GM18870 (cell line): ENCODE measurements around the gene CILP2.

Experiments
- ATAC-seq: cut with Tn5 transposase; IDR thresholded peaks from one replicate; pipeline ENCODE4 v1.9.1; 2021; ENCODE audit warnings: moderate library complexity; ENCODE audit not compliant: unreplicated experiment

Gene CILP2

DNA sequence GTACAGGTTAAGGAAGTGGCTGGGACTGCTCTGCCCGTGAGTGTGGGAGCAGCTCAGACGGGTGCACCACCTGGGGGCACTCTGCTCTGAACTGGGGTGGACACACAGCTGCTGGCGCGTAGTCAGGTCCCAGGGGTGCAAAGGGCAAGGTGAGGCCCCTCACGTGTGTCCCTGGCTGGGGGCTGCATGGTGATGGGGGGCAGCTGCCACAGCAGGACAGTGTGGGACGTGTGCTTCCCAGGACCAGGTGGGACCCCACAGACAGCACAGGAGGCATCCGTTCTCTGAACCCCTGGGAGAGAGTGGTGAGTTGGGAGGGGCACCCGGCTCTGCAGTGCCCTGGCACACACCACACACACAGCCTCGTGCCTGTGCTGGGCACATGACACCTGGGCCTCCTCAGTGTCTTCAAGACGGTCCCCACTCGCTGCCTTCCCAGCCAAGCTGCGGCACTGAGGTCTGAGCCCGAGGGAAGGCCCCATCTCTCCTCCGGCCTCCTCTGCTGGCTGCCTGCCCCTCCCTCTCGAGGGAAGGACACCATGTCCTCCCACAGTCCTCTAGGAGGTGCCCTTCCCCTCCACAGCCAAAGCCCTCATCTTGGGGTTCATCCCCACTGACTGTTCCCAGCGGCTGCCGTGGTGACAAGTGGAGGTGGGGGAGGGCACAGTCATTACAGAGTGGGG, 24.7 kb downstream of the CILP2 start:
- ATAC-seq: no peak

GRCh38 chr19:19563348-19563848, 25.3 kb downstream of the CILP2 start:
- no peak for ATAC-seq

- no peak for ATAC-seq
These were observed 28.2 kb downstream of the CILP2 start for GRCh38 chr19:19566306-19566705.

- no peak for ATAC-seq
These were observed 29.3 kb downstream of the CILP2 start for GRCh38 chr19:19567391-19567790.

DNA sequence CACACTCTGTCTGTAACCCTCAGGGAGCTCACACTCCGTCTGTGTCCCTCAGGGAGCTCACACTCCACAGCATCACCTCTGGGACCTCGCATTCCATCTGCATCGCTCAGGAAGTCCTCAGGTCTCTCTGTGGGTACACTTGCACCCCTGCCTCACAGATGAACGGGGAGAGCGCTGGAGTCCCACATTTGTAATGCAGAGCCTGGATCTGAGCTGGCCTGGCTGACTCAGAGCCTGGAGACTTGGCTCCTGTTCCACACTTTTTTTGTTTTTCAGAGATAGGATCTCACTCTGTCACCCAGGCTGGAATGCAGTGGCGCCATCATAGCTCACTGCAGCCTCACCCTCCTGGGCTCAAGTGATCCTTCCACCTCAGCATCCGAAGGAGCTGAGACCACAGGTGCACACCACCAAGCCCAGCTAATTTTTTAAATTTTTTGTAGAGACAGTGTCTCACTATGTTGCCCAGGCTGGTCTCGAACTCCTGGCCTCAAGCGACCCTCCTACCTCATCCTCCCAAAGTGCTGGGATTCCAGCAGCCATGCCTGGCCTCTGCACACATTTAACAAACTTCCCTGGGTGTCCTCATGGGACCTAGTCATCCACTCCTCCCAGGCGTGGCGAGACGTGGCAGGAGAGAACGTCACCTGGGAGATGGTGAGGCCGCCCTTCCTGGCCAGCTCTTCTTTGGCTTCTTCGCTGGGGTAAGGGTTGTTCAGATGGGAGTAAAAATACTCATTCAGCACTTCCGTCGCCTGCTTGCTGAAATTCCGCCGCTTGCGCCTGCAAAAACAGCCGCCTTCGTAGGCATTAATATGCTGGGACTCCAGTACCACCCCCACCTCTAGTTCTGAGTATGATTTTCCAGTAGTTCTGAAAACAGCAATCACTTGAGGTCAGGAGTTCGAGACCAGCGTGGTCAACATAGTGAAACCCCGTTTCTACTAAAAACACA, 31.0 kb downstream of the CILP2 start:
- no peak for ATAC-seq

DNA sequence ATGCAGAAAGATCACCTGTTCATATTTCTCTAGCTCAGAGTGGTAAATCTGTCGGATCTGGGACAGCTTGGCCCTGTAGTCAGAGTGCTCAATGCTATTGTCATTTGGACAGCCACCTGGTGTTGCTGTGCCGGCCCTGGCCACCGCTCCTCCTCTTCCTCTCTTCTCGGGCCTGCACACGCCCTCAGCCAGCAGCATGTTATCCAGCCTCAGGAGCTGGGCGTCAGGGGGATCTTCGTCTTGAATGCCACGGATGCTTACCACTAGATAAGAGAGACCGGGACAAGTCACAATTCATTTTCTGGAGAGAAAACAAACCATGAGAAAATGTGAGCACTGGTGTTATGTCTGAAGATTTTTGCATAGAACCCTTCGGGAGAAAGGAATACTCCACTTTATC, 32.5 kb downstream of the CILP2 start:
- ATAC-seq: no peak

DNA sequence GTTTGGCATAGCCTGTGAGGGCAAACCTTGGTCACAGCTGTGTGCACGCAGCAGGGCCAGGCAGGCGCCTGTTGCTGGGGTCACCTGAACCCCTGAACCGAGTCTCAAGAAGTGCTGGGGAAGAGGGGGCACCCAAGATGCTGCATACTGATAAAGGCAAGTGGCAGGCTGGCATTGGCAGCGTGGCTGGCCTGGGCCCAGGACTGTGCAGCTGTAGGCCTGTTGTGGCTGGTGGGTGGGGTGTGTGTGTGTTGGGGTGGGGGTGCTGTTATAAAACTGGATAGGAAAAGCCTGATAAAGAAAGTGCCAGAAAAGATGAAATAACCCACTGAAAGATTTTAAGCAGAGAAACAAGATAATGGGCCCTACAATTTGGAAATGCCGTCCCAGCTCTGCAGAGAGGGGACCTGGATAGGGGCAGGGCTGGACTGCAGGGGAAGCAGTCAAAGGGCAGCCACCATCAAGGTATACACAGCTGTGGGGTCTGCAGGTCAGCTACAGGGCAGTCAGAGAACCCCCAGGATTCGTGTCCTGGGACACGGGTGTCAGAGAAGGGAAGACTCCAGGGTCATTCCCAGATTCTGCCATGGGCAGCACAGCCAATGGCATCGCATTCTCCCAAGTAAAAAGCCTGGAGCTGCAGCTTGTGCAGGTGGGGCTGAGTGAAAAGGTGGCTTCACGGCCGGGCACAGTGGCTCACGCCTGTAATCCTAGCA, 33.2 kb downstream of the CILP2 start:
- no peak for ATAC-seq

DNA sequence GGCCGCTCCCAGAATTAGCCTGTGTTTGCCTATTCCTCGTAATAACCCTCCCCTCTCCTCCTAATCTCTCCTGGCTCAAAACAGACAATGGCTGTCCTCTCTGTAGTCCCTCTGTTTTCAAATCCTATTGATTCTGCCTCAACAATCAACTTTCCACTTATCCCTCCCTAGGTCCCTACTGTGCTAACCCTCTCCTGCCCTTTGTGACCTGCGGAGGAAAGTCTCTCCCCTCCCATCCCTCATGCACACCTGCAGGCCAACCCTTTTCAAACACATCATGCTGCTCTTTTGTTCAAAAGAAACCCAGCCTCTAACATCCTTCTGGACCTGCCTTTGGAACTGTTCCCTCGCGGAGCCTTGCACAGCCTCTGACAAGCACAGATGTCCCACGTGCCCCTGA, 37.3 kb downstream of the CILP2 start:
- no peak for ATAC-seq

DNA sequence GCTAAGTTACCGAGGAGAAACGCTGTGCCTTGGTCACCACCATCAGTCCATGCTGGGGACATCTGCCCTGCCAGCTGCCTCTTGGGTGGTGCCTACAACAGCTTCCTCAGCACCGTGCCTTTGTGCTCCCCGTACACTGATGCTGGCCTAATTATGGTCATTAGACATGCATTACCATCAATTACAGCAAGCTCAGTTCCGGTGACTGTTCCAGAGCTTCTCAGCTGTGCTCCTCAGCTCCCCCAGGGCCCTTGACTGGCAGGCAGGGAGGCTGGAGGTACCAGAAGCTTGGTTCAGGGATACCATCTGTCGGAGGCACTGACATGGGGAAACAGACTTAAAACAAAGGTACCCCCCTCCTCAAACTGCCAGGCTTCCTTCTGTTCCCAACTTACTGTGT, 40.2 kb downstream of the CILP2 start:
- ATAC-seq: no peak

- no peak for ATAC-seq
These were observed 41.7 kb downstream of the CILP2 start for GRCh38 chr19:19579533-19580361.

GRCh38 chr19:19580418-19580817, 42.4 kb downstream of the CILP2 start:
- no peak for ATAC-seq

GRCh38 chr19:19581391-19581790, 43.3 kb downstream of the CILP2 start:
- ATAC-seq: no peak

GRCh38 chr19:19582471-19582870, 44.4 kb downstream of the CILP2 start:
- ATAC-seq: no peak

GRCh38 chr19:19584356-19584755, 46.3 kb downstream of the CILP2 start:
- ATAC-seq: no peak

GRCh38 chr19:19587771-19588170, 49.7 kb downstream of the CILP2 start:
- ATAC-seq: no peak

DNA sequence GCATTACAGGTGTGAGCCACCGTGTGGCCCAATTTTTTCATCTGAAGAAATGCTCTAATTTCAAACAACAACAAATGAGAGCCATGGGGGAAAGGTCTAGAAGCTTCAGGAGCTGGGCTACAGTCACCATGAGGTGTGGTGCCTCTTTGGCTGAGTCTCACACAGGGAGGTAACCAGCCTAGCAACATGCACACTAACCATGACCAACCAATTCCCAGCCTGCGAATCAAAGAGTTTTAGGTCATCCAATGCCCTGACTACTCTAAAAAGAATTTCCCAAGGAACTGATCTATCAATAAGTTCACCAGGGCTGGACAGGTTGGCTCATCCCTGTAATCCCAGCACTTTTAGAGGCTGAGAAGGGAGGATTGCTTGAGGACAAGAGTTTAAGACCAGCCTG, 50.5 kb downstream of the CILP2 start:
- no peak for ATAC-seq

DNA sequence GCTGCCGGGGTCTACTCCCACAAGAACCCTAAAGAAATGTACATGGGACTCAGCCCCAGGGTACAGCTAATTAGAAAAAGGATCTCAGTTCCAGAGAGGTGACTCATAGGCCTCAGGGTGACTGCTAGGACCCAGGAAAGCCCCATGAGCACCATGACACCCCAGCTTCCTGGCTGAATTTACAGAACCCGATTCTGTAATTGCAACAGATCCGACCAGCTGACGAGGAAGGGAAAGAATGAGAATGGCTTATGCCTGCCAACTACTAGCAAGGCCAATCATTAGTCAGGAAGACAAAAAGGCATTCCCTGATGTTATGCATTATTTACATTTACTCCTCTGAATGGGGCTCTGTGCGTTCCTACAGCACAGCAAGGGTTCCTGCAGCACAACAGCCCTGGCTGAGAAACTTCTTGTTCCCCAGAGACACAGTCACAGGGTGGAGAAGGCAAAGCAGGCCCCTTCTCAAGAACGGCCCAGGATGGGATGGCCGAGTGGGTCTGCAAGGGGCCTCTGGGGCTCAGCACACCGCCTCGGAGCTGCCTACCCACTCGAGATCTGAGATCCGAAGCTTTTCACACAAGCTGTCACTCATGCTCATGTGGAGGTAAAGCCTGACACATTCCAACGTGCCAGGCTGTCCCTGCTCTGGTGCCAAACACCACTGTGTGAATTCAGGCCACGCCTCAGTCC, 53.2 kb downstream of the CILP2 start:
- no peak for ATAC-seq

GRCh38 chr19:19592690-19593089, 54.6 kb downstream of the CILP2 start:
- no peak for ATAC-seq

- no peak for ATAC-seq
These were observed 56.3 kb downstream of the CILP2 start for GRCh38 chr19:19594381-19594780.

GRCh38 chr19:19595171-19595701, 57.2 kb downstream of the CILP2 start:
- no peak for ATAC-seq
